ENCODE data around the gene RBFOX2.
A peak's percentile ranks its signal among the peaks of the same experiment; 100 is the strongest.
"Not testable (repeated sequence)": the region's sequence is repeated elsewhere in the genome, so short reads cannot be mapped to it uniquely, and the experiment has no call there.

RBFOX2 gene

GRCh38 chr22:35808377-35808776 lies 220.2 kb downstream of the RBFOX2 start:
- FAIRE-seq, result no peak

- FAIRE-seq, result not testable (repeated sequence)
Measured at GRCh38 chr22:35806668-35807067, 222.0 kb downstream of the RBFOX2 start.

GRCh38 chr22:35805466-35805865 lies 223.2 kb downstream of the RBFOX2 start:
- FAIRE-seq, result no peak

GRCh38 chr22:35804421-35804820 lies 224.2 kb downstream of the RBFOX2 start:
- peak; percentile 17 for FAIRE-seq

- FAIRE-seq, result no peak
Measured at GRCh38 chr22:35802885-35803284, 225.7 kb downstream of the RBFOX2 start.

- not testable (repeated sequence) for FAIRE-seq
Measured at GRCh38 chr22:35801301-35801700, 227.3 kb downstream of the RBFOX2 start.

GRCh38 chr22:35799150-35799549 lies 229.5 kb downstream of the RBFOX2 start:
- FAIRE-seq, result no peak

GRCh38 chr22:35797411-35797810 lies 231.2 kb downstream of the RBFOX2 start:
- no peak for FAIRE-seq

- FAIRE-seq, result no peak
Measured at GRCh38 chr22:35795476-35795875, 233.1 kb downstream of the RBFOX2 start.

GRCh38 chr22:35792506-35792905 lies 236.1 kb downstream of the RBFOX2 start:
- FAIRE-seq, result no peak

GRCh38 chr22:35791788-35792187 lies 236.8 kb downstream of the RBFOX2 start:
- FAIRE-seq, result not testable (repeated sequence)

- no peak for FAIRE-seq
Measured at GRCh38 chr22:35785181-35785923, 243.3 kb downstream of the RBFOX2 start.

- FAIRE-seq, result no peak
Measured at GRCh38 chr22:35784633-35785032, 244.0 kb downstream of the RBFOX2 start.

- FAIRE-seq, result no peak
Measured at GRCh38 chr22:35783943-35784614, 244.5 kb downstream of the RBFOX2 start.

GRCh38 chr22:35782504-35782903 lies 246.1 kb downstream of the RBFOX2 start:
- FAIRE-seq, result no peak

GRCh38 chr22:35781898-35782297 lies 246.7 kb downstream of the RBFOX2 start:
- no peak for FAIRE-seq

- FAIRE-seq, result peak; percentile 51
Measured at GRCh38 chr22:35777335-35777975, 251.2 kb downstream of the RBFOX2 start.

- FAIRE-seq, result no peak
Measured at GRCh38 chr22:35775339-35775738, 253.3 kb downstream of the RBFOX2 start.

GRCh38 chr22:35769974-35770373 lies 258.6 kb downstream of the RBFOX2 start:
- no peak for FAIRE-seq

GRCh38 chr22:35766654-35767580 lies 261.7 kb downstream of the RBFOX2 start:
- no peak for FAIRE-seq

GRCh38 chr22:35761037-35761436 lies 267.6 kb downstream of the RBFOX2 start:
- FAIRE-seq, result no peak

- FAIRE-seq, result no peak
Measured at GRCh38 chr22:35758394-35758793, 270.2 kb downstream of the RBFOX2 start.

GRCh38 chr22:35756722-35757121 lies 271.9 kb downstream of the RBFOX2 start:
- no peak for FAIRE-seq

Data from G401.6 (cell line).